ENCODE results near the gene RAB31. TPM values are rescaled to one million over a fixed set of nuclear protein-coding genes. Genes with fewer than 3 reads are reported as not detected.
A peak's percentile ranks its signal among the peaks of the same experiment; 100 is the strongest.

Gene RAB31
- total and polyA plus RNA-seq, 2 of the 13 experiments (the other 11 are each of a cell fraction or from before 2014, with no cell fraction given), result 1.1 to 1.7 TPM

DNA sequence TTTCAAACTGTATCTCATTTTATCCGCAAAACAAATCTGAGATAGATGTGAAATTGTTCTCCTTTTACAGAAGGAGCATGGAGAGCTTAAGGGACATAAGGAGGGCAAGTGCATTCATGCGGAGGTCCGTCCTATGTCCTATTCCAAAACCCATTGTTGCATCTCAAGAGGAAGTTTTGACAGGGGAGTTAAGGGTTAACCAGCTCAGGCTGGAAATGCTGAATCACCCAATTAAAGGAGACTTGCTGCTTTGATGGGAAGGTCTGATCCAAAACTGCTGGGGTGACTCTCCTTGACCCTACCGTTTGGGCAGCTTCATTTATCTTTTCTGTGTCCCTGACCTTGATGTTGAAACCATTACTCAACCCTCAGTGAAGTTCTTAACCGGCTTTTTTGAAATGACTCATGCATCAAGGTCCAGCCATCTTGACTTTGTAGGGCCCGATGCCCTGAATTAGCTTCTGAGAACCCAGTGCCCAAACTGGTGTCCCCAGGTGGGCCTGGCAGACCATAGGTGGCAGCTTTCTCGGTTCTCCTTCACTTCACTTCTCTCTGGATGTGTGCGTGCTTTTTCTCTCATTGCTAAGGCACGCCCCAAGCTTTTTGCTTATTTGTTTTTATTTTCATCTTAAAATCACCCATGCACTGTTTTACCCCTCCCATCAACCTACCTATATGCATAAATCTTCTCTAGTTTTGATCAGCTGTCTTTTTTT, 161.8 kb downstream of the RAB31 start (continued):
- TF ChIP-seq NR3C1 (CRISPR knock-in tag; IDR thresholded peaks at IDR 0.05) (no peak), PRDM4 (CRISPR knock-in tag; IDR thresholded peaks at IDR 0.05; ENCODE audit: borderline replicate concordance) (no peak), ARNT (IDR thresholded peaks at IDR 0.05) (no peak), MEIS2 (CRISPR knock-in tag; IDR thresholded peaks at IDR 0.05) (peak; percentile 51; the same call in 1 of the 2 replicates), POLR2AphosphoS2 (IDR thresholded peaks at IDR 0.05; ENCODE audit: low read depth, low read length) (no peak), ATF7-NPFF (CRISPR knock-in tag; IDR thresholded peaks at IDR 0.05; ENCODE audit: low read depth) (no peak)
- TF ChIP-seq, protein P1, sequence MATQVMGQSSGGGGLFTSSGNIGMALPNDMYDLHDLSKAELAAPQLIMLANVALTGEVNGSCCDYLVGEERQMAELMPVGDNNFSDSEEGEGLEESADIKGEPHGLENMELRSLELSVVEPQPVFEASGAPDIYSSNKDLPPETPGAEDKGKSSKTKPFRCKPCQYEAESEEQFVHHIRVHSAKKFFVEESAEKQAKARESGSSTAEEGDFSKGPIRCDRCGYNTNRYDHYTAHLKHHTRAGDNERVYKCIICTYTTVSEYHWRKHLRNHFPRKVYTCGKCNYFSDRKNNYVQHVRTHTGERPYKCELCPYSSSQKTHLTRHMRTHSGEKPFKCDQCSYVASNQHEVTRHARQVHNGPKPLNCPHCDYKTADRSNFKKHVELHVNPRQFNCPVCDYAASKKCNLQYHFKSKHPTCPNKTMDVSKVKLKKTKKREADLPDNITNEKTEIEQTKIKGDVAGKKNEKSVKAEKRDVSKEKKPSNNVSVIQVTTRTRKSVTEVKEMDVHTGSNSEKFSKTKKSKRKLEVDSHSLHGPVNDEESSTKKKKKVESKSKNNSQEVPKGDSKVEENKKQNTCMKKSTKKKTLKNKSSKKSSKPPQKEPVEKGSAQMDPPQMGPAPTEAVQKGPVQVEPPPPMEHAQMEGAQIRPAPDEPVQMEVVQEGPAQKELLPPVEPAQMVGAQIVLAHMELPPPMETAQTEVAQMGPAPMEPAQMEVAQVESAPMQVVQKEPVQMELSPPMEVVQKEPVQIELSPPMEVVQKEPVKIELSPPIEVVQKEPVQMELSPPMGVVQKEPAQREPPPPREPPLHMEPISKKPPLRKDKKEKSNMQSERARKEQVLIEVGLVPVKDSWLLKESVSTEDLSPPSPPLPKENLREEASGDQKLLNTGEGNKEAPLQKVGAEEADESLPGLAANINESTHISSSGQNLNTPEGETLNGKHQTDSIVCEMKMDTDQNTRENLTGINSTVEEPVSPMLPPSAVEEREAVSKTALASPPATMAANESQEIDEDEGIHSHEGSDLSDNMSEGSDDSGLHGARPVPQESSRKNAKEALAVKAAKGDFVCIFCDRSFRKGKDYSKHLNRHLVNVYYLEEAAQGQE (IDR thresholded peaks at IDR 0.05; ENCODE audit: borderline replicate concordance in 1 of 2, low read depth in 1 of 2, low read length in 2 of 2), result no peak
